ENCODE measurements around the gene SLC15A1.

SLC15A1 gene

DNA sequence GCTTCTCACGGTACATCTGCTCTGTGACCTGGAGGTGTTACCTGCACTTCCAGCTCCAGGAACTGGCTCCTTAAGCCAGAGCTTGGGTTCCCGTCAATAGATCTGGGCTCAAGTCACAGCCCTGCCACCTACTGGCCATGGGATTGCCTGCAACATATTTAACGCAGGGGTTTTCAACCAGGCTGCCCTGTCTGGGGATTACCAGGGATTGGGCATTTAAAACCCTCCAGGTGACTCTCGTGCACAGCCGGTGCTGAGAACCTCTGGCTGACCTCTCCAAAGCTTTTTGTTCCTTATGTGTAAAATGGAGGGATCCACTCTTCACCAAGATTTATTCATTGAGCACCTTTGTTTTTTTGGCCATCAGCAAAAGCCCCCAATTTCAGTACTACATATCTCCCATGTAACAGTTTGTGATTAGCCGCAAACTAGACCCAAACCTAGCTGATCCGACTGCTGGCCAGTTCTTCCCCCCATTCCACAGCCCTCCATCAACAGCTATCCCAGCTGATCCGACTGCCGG lies 98.9 kb downstream of the SLC15A1 start (continued):
- TF ChIP-seq, protein P1, sequence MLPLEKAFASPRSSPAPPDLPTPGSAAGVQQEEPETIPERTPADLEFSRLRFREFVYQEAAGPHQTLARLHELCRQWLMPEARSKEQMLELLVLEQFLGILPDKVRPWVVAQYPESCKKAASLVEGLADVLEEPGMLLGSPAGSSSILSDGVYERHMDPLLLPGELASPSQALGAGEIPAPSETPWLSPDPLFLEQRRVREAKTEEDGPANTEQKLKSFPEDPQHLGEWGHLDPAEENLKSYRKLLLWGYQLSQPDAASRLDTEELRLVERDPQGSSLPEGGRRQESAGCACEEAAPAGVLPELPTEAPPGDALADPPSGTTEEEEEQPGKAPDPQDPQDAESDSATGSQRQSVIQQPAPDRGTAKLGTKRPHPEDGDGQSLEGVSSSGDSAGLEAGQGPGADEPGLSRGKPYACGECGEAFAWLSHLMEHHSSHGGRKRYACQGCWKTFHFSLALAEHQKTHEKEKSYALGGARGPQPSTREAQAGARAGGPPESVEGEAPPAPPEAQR (tag by site-specific recombination; IDR thresholded peaks at IDR 0.05): no peak
- TF ChIP-seq ZNF645 (tag by site-specific recombination; IDR thresholded peaks at IDR 0.05) (no peak), ZNF560 (tag by site-specific recombination; IDR thresholded peaks at IDR 0.05; ENCODE audit: borderline replicate concordance) (no peak), EGR2 (tag by site-specific recombination; IDR thresholded peaks at IDR 0.05; ENCODE audit: low read depth) (no peak), ZNF785 (tag by site-specific recombination; IDR thresholded peaks at IDR 0.05) (no peak), ZFP37 (tag by site-specific recombination; IDR thresholded peaks at IDR 0.05) (no peak), PRDM1 (tag by site-specific recombination; IDR thresholded peaks at IDR 0.05) (no peak), ZNF394 (tag by site-specific recombination; IDR thresholded peaks at IDR 0.05; ENCODE audit: borderline replicate concordance) (no peak), GFI1B (tag by site-specific recombination; IDR thresholded peaks at IDR 0.05) (no peak), ZBTB49 (tag by site-specific recombination; IDR thresholded peaks at IDR 0.05; ENCODE audit: low read depth) (no peak), SALL2 (tag by site-specific recombination; IDR thresholded peaks at IDR 0.05; ENCODE audit: borderline replicate concordance) (no peak), MYNN (tag by site-specific recombination; IDR thresholded peaks at IDR 0.05; ENCODE audit: borderline replicate concordance) (no peak), RBAK (tag by site-specific recombination; IDR thresholded peaks at IDR 0.05) (no peak)

DNA sequence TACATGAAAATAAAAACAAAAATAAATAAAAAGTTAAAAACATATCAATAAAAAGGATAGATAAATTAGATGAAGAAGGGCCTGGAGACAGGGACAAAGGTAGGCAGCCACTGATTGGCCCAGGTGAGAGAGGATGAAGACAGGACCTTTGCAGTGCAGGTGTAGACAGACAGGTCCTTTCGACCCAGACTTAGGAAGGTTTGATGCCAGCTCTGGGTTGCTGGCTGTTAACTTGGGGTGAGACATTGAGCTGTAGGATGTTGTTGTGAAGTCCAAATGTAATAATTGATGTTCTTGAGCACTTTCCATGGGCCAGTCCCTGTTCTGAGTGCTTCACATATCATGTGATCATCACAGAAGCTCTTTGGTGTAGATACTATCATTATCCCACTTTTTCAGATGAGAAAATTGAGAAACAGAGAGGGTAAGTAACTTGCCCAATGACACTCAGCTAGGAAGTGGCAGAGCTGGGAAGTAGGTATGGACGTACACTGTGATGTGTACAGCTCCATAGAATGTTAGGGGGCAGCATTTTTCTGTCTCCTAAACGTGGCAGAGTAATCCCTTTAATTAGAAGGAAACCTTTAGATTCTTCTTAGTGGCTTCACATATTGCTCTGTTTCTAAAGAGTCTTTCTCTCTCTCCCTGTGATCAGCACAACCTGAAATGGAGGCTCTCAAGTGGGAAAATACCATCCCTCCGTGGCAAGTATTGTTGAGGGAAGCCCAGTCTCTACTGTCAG lies 99.6 kb downstream of the SLC15A1 start:
- H3K36me3 ChIP-seq (ENCODE audit: control insufficient read depth in 2 of 2, insufficient read depth in 1 of 2, low read length in 2 of 2): no peaks in the 10 kb centered on the region
- H3K9me3 ChIP-seq (ENCODE audit: control insufficient read depth, insufficient read depth, low read depth, low read length): no peaks in the 10 kb centered on the region
- no peaks in the 10 kb centered on the region for H3K4me1 ChIP-seq (ENCODE audit: control insufficient read depth, insufficient read depth, low read length)
- H3K27ac ChIP-seq (ENCODE audit: extremely low read depth, low read depth, low read length): no peak overlapping the region
- H3K4me3 ChIP-seq (ENCODE audit: low read depth, low read length): no peak overlapping the region
- TF ChIP-seq ZNF529 (tag by site-specific recombination; IDR thresholded peaks at IDR 0.05; ENCODE audit: insufficient replicate concordance): no peak
- no peak for TF ChIP-seq ZNF155 (tag by site-specific recombination; IDR thresholded peaks at IDR 0.05)
- no peak for TF ChIP-seq ZNF132 (tag by site-specific recombination; IDR thresholded peaks at IDR 0.05; ENCODE audit: borderline replicate concordance)
- no peak for TF ChIP-seq ZNF274 (IDR thresholded peaks at IDR 0.05; ENCODE audit: low read length)
- no peak for TF ChIP-seq ZNF274 (tag by site-specific recombination; IDR thresholded peaks at IDR 0.05; ENCODE audit: borderline replicate concordance)
- TF ChIP-seq ZBTB8A (tag by site-specific recombination; IDR thresholded peaks at IDR 0.05): no peak
- no peak for TF ChIP-seq PRDM1 (tag by site-specific recombination; IDR thresholded peaks at IDR 0.05)
- no peak for TF ChIP-seq EGR2 (tag by site-specific recombination; IDR thresholded peaks at IDR 0.05; ENCODE audit: low read depth)
- TF ChIP-seq, protein P2, sequence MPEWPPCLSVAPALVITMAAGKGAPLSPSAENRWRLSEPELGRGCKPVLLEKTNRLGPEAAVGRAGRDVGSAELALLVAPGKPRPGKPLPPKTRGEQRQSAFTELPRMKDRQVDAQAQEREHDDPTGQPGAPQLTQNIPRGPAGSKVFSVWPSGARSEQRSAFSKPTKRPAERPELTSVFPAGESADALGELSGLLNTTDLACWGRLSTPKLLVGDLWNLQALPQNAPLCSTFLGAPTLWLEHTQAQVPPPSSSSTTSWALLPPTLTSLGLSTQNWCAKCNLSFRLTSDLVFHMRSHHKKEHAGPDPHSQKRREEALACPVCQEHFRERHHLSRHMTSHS (tag by site-specific recombination; IDR thresholded peaks at IDR 0.05): no peak
- TF ChIP-seq ZNF701 (tag by site-specific recombination; IDR thresholded peaks at IDR 0.05): no peak
- no peak for TF ChIP-seq ZNF211 (tag by site-specific recombination; IDR thresholded peaks at IDR 0.05; ENCODE audit: low read depth)
- TF ChIP-seq ZNF223 (tag by site-specific recombination; IDR thresholded peaks at IDR 0.05): no peak
- CTCF ChIA-PET: interaction anchor here (0.6 to 2.4 kb wide), 48 partner anchors 9 to 797 kb away, joined by 3 to 17 read pairs (median 4); no protein-coding TSS in a partner anchor
- POLR2A ChIA-PET: no interaction called here

All from HEK293 (cell line).